HG03520 (cell line): ENCODE results near the gene SMAD2.

Source experiments
- ATAC-seq: cut with Tn5 transposase; IDR thresholded peaks from one replicate; pipeline ENCODE4 v1.9.1; 2021; ENCODE audit warnings: mild to moderate bottlenecking, moderate library complexity; ENCODE audit not compliant: unreplicated experiment

SMAD2 gene

GRCh38 chr18:47898696-47899095, 31.8 kb downstream of the SMAD2 start:
- no peak for ATAC-seq

GRCh38 chr18:47898055-47898454, 32.4 kb downstream of the SMAD2 start:
- ATAC-seq, result no peak

GRCh38 chr18:47895565-47896250, 34.8 kb downstream of the SMAD2 start:
- no peak for ATAC-seq

- no peak for ATAC-seq
Measured at GRCh38 chr18:47893939-47894699, 36.3 kb downstream of the SMAD2 start.

- ATAC-seq, result no peak
Measured at GRCh38 chr18:47893047-47893446, 37.4 kb downstream of the SMAD2 start.

GRCh38 chr18:47888156-47888555, 42.3 kb downstream of the SMAD2 start:
- no peak for ATAC-seq

- ATAC-seq, result no peak
Measured at GRCh38 chr18:47887227-47887626, 43.2 kb downstream of the SMAD2 start.

- no peak for ATAC-seq
Measured at GRCh38 chr18:47883771-47884413, 46.6 kb downstream of the SMAD2 start.

GRCh38 chr18:47882641-47883040, 47.8 kb downstream of the SMAD2 start:
- no peak for ATAC-seq

- ATAC-seq, result no peak
Measured at GRCh38 chr18:47881752-47882455, 48.6 kb downstream of the SMAD2 start.

GRCh38 chr18:47881042-47881441, 49.4 kb downstream of the SMAD2 start:
- ATAC-seq, result no peak

GRCh38 chr18:47877892-47878291, 52.6 kb downstream of the SMAD2 start:
- ATAC-seq, result no peak

GRCh38 chr18:47876813-47877212, 53.6 kb downstream of the SMAD2 start:
- no peak for ATAC-seq

GRCh38 chr18:47873625-47874024, 56.8 kb downstream of the SMAD2 start:
- ATAC-seq, result no peak

- no peak for ATAC-seq
Measured at GRCh38 chr18:47872426-47872825, 58.0 kb downstream of the SMAD2 start.

GRCh38 chr18:47871288-47871687, 59.2 kb downstream of the SMAD2 start:
- no peak for ATAC-seq

GRCh38 chr18:47870605-47871004, 59.9 kb downstream of the SMAD2 start:
- no peak for ATAC-seq

GRCh38 chr18:47868744-47869143, 61.7 kb downstream of the SMAD2 start:
- no peak for ATAC-seq

GRCh38 chr18:47865183-47865582, 65.3 kb downstream of the SMAD2 start:
- ATAC-seq, result no peak

- no peak for ATAC-seq
Measured at GRCh38 chr18:47863041-47863440, 67.4 kb downstream of the SMAD2 start.

GRCh38 chr18:47858607-47859006, 71.9 kb downstream of the SMAD2 start:
- no peak for ATAC-seq
